GM19023 (cell line): ENCODE measurements around the gene SKIL.
"Not testable (repeated sequence)": the region's sequence is repeated elsewhere in the genome, so short reads cannot be mapped to it uniquely, and the experiment has no call there.

Experiments used
- ATAC-seq: cut with Tn5 transposase; IDR thresholded peaks from one replicate; pipeline ENCODE4 v1.9.1; 2021; ENCODE audit warnings: mild to moderate bottlenecking, moderate library complexity; ENCODE audit not compliant: unreplicated experiment

Gene SKIL

DNA sequence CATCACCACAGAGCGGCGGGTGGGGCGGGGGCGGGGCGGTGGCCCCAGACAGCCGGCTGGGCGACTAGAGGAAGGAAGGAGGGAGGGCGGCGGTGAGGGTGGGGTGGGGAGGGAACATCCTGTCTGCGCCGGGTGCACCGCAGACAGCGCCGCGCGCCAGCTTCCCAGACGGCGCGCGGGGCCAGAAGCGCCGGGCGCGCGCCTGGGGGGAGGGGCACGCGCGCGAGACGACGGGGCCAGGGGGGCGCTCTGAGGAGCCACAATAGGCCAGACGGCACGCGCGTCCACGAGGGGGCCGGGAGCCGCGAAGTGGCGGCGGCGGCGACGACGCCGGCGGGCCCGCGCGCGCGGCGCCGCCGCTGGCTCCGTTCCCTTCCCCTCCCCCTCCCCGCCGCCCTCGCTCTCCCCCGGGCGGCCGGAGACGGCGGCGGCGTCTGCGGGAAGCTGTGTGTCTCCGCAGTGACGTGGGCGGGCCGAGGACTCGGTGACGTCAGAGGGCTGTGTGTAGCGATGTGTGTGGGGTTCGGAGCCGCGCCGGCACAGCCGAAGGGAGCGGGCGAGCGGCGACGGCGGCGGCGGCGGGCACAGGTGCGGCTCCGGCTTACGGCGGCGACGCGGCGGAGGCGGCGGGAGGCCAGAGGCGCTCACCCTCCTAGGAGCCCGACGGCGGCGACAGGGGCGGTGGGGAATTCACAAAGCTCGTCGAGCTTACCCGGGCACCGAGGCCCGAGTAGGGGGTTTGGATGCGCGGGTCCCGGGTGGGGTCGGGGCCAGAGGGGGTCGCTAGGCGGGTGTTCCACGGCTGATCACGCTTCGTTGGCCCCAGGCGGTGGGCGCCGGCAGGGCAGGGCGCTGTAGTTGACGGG is at the start of gene SKIL:
Gene SKIL (plus strand): TSS at position 540 of the 866 bp plus-strand sequence. CDS start 2,617 bp downstream, outside the sequence.
- ATAC-seq = peak; percentile 62

GRCh38 chr3:170309046-170309445 is 48.5 kb upstream of the SKIL start:
- no peak for ATAC-seq

DNA sequence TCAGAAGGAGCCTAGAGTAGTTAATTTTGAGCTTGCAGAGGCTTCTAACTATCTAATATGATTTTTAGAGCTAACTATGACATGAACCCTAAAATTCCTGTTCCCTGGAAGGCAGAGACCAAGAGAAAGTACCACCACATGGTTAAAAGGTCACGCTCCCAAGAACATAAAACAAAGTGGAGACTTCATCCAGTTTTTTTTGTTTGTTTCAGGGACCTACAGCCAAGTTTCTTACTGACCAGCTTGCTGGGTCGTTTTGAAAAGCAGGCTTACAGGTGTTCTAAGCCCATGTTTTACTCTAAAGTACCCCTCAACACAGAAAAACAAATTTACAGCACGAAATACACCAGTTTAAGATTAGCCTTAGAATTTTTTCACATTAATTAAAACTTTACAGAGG is 39.6 kb upstream of the SKIL start:
- ATAC-seq = no peak

DNA sequence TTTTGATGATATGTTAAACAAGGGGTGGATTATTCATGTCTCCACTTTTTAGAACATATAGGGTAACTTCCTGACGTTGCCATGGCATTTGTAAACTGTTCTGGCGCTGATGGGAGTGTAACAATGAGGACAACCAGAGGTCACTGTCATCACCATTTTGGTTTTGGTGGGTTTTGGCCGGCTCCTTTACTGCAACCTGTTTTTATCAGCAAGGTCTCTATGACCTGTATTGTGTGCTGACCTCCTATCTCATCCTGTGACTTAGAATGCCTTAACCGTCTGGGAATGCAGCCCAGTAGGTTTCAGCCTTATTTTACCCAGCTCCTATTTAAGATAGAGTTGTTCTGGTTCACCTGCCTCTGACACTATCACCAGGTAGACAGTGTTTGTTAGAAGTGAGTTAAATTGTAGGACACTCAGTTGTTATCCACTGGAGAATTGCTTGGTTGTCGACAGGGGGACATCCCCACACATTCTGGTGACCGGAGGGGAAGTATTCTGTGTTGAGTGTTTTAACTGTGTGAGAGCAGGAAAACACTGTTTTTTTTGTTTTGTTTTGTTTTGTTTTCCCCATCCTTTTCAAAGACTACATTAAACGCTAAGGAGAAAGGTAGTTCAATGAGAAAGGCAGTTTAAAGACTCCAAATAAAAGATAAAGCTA is 36.9 kb upstream of the SKIL start:
- no peak for ATAC-seq

DNA sequence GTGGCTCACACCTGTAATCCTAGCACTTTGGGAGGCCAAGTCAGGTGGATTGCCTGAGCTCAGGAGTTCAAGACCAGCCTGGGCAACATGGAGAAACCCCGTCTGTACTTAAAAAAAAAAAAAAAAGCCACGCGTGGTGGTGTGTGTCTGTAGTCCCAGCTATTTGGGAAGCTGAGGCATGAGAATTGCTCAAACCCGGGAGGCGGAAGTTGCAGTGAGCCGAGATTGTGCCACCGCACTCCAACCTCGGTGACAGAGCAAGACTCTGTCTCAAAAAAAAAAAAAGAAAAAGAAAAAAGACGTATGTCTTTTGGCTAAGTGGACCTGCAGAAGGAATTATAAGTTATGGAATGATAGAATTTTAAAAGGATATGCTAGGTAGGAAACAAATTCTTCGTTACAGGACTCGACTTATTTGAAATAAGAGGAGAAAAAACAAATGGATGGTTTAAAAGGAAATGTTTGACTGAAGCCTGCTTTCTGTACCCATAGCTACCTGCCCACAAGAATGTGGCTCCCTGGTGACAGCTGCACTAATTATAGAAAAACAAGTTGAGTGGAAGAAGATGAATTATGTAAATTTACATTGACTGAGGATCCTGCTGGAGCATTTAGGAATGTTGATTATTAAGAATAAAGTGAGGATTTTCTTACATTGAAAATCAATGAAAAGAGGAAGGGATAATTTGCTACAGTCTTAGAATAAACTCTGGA is 36.0 kb upstream of the SKIL start:
- no peak for ATAC-seq

GRCh38 chr3:170322566-170323269 is 34.8 kb upstream of the SKIL start:
- ATAC-seq = no peak

- no peak for ATAC-seq
These were observed 34.2 kb upstream of the SKIL start for GRCh38 chr3:170323331-170323730.

- no peak for ATAC-seq
These were observed 32.6 kb upstream of the SKIL start for GRCh38 chr3:170324962-170325361.

DNA sequence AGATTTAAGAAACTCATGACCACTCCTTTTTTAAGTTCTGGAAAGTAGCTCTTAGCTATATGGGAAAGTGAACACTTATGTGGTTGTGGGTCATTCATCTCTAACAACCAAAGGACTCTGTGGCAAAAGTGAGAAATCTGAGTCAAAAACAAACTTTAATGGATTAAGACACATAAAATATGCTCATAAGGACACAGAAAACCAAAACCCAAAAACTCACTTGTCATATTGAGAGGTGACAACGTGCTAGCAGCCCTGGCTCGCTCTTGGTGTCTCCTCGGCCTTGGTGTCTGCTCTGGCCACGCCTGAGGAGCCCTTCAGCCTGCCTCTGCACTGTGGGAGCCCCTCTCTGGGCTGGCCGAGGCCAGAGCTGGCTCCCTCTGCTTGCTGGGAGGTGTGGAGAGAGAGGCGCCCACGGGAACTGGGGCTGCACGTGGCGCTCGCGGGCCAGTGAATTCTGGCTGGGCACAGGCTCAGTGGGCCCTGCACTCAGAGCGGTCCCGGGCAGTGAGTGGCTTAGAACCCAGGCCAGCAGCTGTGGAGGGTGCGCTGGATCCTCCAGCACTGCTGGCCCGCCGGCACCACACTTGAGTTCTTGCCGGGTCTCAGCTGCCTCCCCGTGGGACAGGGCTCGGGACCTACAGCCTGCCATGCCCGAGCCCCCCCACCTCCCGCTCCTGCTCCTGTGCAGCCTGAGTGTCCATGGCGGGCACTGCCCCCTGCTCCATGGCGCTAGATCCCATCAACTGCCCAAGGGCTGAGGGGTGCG is 30.3 kb upstream of the SKIL start:
- ATAC-seq = no peak

- not testable (repeated sequence) for ATAC-seq
These were observed 29.5 kb upstream of the SKIL start for GRCh38 chr3:170327868-170328548.

DNA sequence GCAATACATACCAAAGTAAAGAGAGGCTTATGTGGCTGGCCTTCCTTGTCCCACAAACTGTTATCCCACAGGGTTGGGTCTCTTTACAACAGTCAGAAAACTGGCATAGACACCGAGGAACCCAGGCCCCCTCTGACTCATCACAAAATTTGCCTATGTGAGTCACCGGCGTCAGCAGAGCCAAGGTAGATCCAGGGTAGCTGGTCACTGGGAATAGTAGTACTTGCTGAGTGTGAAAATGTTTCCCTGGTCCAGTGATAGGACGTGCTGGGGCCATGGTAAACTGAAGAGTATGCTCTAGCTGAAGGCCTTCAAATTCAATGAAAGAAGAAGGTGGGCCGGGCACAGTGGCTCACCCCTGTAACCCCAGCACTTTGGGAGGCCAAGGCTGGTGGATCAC is 27.1 kb upstream of the SKIL start:
- no peak for ATAC-seq

DNA sequence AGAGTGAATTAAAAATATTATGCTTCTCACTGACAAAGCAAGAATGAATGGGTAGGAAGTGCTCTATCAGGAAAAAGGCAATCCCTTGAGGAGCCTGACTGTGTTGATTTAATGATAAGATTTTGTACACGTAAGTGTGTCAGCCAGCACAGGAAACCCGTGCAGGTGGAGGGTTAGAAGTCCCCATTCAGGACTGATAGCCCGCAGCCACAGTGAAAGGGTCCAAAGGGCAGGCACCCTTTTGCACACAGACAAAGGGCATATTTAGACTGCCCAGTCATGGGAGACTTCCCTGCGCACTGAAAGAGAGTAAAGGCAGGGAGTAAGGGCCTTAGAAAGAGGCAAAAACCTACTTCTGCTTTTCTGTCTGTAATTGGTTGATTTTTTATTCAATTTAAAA is 26.4 kb upstream of the SKIL start:
- ATAC-seq = peak; percentile 86

- ATAC-seq = no peak
These were observed 20.1 kb upstream of the SKIL start for GRCh38 chr3:170337420-170337819.

DNA sequence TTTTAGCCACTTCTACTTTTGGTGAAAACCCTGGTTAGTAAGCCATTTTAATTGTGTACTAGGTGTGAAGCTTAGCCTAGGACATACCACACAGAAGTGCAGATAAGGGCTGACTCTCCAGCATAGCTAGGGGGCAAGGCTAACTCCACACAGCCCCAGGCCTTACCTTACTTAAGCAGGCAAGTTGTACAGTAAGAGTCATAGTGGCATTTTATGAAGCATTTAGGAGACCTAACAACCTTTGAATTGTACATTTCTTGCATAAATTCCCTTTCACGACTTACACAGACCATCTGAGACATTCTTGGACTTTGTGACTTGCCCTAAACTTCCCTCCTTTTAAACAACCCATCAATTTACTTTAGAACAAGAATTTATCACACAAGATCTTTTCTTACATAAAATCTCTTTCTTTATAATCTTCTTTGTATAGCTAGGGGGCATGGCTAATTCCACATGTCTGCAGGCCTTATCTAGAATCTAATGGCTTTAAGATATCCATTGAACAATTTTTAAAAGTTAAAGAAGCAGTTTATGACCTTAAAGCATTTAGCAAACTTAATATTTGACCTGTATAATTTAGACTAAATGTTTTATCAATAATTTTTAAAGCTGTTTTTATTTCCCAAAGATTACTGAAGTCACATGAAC is 18.7 kb upstream of the SKIL start:
- ATAC-seq = no peak

DNA sequence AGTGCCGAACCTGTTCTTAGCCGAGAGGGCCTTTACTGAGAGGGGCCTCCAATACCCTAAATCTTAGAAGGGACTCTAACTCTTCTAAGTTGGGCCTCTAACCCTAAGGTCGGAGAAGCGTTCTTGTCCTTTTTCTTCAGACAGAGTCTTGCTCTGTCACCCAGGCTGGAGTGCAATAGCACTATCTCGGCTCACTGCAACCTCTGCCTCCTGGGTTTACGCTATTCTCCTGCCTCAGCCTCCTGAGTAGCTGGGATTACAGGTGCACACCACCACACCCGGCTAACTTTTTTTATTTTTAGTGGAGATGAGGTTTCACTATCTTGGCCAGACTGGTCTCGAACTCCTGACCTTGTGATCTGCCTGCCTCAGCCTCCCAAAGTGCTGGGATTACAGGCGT is 15.2 kb upstream of the SKIL start:
- not testable (repeated sequence) for ATAC-seq

- not testable (repeated sequence) for ATAC-seq
These were observed 13.7 kb upstream of the SKIL start for GRCh38 chr3:170343859-170344258.

DNA sequence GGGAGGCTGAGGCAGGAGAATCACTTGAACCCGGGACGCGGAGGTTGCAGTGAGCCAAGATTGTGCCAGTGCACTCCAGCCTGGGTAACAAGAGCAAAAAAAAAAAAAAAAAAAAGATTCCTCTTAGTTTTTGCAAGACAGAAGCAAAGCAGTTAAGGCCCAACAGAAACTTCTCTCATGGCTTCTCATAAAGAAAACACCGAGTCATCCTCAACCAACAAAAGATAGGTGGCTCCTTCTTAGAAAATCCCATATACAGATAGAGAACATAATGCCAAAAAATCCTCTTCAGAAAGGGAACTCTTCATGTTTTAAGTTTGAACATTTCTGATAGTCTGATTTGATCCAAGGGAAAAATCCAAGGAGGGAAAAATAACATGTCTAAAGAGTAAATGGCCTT is 12.5 kb upstream of the SKIL start:
- no peak for ATAC-seq

GRCh38 chr3:170346481-170347392 is 10.8 kb upstream of the SKIL start:
- ATAC-seq = no peak
